BLaER1 (cell line): ENCODE measurements around the gene RPGRIP1.
"Not testable (repeated sequence)": the region's sequence is repeated elsewhere in the genome, so short reads cannot be mapped to it uniquely, and the experiment has no call there.

Source experiments
- H3K27ac ChIP-seq: shearing (Covaris generic); formaldehyde crosslinking; 2 replicates; pipeline ENCODE4 v1.8.1; 2022
- H3K27me3 ChIP-seq: shearing (Covaris generic); formaldehyde crosslinking; 2 replicates; pipeline ENCODE4 v1.8.1; 2022
- H3K36me3 ChIP-seq: shearing (Covaris generic); formaldehyde crosslinking; 2 replicates; pipeline ENCODE4 v1.8.1; 2022
- H3K4me1 ChIP-seq: shearing (Covaris generic); formaldehyde crosslinking; 2 replicates; pipeline ENCODE4 v1.8.1; 2022
- H3K4me2 ChIP-seq: shearing (Covaris generic); formaldehyde crosslinking; 2 replicates; pipeline ENCODE4 v1.8.1; 2022
- H3K4me3 ChIP-seq: shearing (Covaris generic); formaldehyde crosslinking; 2 replicates; pipeline ENCODE4 v1.8.1; 2022
- H3K9ac ChIP-seq: shearing (Covaris generic); formaldehyde crosslinking; 2 replicates; pipeline ENCODE4 v1.8.1; 2022
- H3K9me3 ChIP-seq: shearing (Covaris generic); formaldehyde crosslinking; 2 replicates; pipeline ENCODE4 v1.8.1; 2022
- H4K20me1 ChIP-seq: shearing (Covaris generic); formaldehyde crosslinking; 2 replicates; pipeline ENCODE4 v1.8.1; 2022
- Cebpa-rat ChIP-seq: shearing (Covaris generic); IDR thresholded peaks from 2 replicates; pipeline ENCODE4 v1.8.1; 2022

The RPGRIP1 gene

DNA sequence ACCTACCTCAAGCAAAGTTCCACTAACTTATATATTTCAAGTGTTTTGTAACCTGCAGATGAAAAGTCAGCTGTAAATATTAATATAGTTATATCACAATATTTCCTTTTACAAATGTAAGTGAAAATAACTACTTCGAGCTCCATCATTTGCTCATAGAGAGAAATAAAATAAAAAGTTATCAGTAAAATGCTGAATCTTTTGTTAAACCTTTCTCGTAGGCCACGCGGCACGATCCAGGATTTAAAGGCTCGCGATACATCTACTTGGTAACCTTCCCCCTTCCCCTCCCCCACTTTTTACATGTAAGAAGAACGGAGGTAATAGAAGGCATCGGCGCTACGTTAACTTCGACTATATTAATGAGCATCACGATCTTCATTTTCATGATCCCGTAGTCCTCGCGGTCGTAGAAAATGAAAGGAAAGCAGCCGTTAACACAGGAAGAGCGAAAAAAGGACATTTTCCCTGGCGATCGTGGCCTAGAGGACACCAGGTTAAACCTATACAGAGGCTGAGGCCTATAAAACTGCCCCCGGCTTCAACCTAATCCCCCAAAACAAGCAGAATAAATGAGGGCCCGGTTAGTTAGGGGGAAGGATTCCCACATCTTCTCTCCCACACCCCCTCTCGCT lies 11.1 kb upstream of the RPGRIP1 start:
- H3K36me3 ChIP-seq, result peaks cover 45% of the 10 kb centered on the region
- peaks cover 54% of the 10 kb centered on the region for H4K20me1 ChIP-seq
- peak overlapping the region; percentile 81 for H3K4me2 ChIP-seq

DNA sequence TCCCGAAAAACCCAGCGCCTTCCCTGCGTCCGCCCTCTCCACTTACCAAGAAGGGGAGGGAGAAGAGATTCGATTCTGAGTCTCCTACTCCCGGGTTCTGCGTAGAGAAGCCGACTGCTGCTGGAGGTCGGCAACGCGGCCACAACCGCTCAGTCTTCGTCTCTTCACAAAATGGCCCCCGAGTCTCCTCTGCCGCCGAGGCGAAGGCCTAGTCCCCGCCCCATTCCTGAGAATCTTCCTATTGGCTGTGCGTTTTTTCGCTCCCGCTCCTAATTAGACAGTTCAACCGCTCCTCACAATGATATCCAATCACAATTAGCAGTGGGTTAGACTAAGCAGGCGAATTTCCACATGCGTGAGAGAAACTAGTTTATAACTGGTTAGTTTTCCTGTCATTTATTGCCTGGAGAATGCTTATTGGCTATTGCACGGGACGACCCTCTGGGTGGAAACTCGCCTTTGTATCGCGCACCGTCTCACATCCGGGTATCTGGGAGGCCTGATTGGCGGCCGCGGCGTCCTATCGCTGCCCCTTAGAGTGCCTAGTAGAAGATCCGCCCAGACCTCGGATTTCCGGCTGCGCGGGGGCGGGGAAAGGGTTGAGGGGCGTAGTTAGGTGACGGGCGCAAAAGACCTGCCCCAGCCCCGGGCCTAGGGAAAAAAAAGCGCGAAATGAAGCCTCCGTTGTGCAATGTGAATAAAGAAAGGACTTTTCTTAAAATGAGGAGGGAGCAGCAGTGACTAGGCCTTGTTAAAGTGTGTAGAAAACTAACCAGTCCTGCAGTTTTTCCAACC lies 10.4 kb upstream of the RPGRIP1 start, which contains the start of gene HNRNPC:
Gene HNRNPC (minus strand): TSS at position 191 of the 795 bp plus-strand sequence. CDS start 35,249 bp downstream, outside the sequence.
- H3K4me1 ChIP-seq, result peaks cover 31% of the 10 kb centered on the region
- peaks cover 40% of the 10 kb centered on the region for H3K36me3 ChIP-seq
- TF ChIP-seq Cebpa-rat, result peak; percentile 70
- peak within 1 kb of the TSS; percentile 81 for H3K4me2 ChIP-seq
- H3K27me3 ChIP-seq, result no peaks in the 10 kb centered on the region
- peak within 1 kb of the TSS; percentile 97 for H3K27ac ChIP-seq
- peaks cover 47% of the 10 kb centered on the region for H4K20me1 ChIP-seq
- H3K4me3 ChIP-seq, result peak within 1 kb of the TSS; percentile 87
- peak within 1 kb of the TSS; percentile 99 for H3K9ac ChIP-seq
- no peaks in the 10 kb centered on the region for H3K9me3 ChIP-seq

More for the DNA sequence above, 11.1 kb upstream of the RPGRIP1 start:
- Histone ChIP-seq H3K4me1 (peaks cover 38% of the 10 kb centered on the region), H3K27me3 (no peaks in the 10 kb centered on the region), H3K4me3 (peak overlapping the region; percentile 87), H3K27ac (peak overlapping the region; percentile 97), H3K9ac (peak overlapping the region; percentile 99), H3K9me3 (no peaks in the 10 kb centered on the region)
- TF ChIP-seq Cebpa-rat, result no peak

DNA sequence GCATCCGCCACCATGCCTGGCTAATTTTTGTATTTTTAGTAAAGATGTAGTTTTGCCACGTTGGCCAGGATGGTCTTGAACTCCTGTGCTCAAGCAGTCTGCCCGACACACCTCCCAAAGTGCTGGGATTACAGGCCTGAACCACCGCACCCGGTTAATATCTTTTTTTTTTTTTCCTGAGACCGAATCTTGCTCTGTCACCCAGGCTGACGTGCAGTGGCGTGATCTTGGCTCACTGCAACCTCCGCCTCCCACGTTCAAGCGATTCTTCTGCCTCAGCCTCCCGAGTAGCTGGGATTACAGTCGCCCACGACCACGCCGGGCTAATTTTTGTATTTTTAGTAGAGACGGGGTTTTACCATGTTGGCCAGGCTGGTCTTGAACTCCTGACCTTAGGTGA lies 7.2 kb upstream of the RPGRIP1 start:
- H3K9me3 ChIP-seq, H3K9ac ChIP-seq, H3K4me3 ChIP-seq, H3K27ac ChIP-seq, H3K36me3 ChIP-seq, H3K27me3 ChIP-seq, H3K4me2 ChIP-seq: not testable (repeated sequence)
- peaks cover 39% of the 10 kb centered on the region for H3K4me1 ChIP-seq
- peaks cover 15% of the 10 kb centered on the region for H4K20me1 ChIP-seq

DNA sequence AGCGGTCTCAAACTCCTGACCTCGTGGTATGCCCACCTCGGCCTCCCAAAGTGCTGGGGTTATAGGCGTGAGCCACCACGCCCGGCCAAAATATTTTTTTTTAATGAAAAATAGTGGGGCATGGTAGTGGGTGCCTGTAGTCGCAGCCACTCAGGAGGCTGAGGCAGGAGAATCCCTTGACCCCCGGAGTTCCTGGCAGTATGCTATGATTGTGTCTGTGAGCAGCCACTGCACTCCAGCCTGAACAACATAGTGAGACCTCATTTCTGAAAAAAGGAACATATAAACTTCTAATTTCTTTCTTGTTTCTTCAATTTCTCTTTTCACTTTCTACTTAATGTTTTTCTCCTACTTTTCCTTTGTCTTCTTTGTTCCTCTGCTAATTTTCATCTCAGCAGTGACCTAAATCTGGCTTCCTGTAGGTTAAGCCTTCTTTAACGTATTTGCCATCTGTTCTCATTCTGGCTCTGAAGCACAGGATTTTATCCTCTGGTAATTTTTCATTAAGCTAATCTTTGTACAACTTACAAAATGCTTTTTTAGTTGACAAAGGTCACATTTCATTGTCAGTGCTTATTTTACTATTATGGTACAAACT lies 4.5 kb upstream of the RPGRIP1 start:
- no peak overlapping the region for H3K4me3 ChIP-seq
- H3K27ac ChIP-seq, result peak overlapping the region; percentile 77
- no peaks in the 10 kb centered on the region for H3K36me3 ChIP-seq
- no peaks in the 10 kb centered on the region for H3K9me3 ChIP-seq
- peaks cover 34% of the 10 kb centered on the region for H3K4me1 ChIP-seq
- peak overlapping the region; percentile 51 for H3K4me2 ChIP-seq
- TF ChIP-seq Cebpa-rat, result no peak
- H3K27me3 ChIP-seq, result no peaks in the 10 kb centered on the region
- H4K20me1 ChIP-seq, result no peaks in the 10 kb centered on the region
- H3K9ac ChIP-seq, result peak overlapping the region; percentile 54

DNA sequence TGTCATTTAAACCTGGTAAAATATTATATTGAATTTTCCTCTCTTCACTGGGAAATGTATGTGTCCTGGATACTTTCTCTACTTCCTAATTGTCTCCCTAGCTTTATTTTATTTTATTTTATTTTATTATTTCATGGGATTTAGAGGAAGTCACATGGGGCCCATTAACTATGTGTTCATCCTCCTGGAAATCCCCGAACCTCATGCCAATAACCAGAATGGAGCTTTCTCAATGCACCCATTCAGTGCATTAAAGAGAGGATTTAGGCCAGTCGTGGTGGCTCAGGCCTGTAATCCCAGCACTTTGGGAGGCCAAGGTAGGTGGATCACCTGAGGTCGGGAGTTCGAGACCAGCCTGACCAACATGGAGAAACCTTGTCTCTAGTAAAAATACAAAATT lies 1.3 kb upstream of the RPGRIP1 start:
- peaks cover 31% of the 10 kb centered on the region for H3K4me1 ChIP-seq
- H3K4me3 ChIP-seq, result no peak overlapping the region
- no peak for TF ChIP-seq Cebpa-rat
- no peaks in the 10 kb centered on the region for H4K20me1 ChIP-seq
- no peaks in the 10 kb centered on the region for H3K27me3 ChIP-seq
- no peak overlapping the region for H3K27ac ChIP-seq
- H3K36me3 ChIP-seq, result no peaks in the 10 kb centered on the region
- H3K4me2 ChIP-seq, result no peak overlapping the region
- H3K9me3 ChIP-seq, result no peaks in the 10 kb centered on the region
- H3K9ac ChIP-seq, result no peak overlapping the region

DNA sequence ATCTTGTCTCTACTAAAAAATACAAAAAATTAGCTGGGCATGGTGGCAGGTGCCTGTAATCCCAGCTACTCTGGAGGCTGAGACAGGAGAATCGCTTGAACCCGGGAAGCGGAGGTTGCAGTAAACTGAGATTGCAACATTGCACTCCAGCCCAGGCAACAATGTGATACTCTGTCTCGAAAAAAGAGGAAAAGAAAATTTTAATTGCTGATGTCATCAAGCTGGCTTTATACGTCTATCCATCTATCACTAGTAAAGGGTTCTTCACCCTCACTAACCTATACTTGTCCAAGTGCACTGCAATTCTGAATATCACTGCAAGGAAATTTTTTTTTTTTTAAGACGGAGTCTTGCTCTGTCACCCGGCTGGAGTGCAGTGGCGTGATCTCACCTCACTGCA lies 2.0 kb downstream of the RPGRIP1 start:
- H3K36me3 ChIP-seq, H3K4me3 ChIP-seq, H4K20me1 ChIP-seq, H3K4me1 ChIP-seq, H3K4me2 ChIP-seq, H3K27me3 ChIP-seq, H3K9me3 ChIP-seq, H3K9ac ChIP-seq, H3K27ac ChIP-seq: not testable (repeated sequence)

DNA sequence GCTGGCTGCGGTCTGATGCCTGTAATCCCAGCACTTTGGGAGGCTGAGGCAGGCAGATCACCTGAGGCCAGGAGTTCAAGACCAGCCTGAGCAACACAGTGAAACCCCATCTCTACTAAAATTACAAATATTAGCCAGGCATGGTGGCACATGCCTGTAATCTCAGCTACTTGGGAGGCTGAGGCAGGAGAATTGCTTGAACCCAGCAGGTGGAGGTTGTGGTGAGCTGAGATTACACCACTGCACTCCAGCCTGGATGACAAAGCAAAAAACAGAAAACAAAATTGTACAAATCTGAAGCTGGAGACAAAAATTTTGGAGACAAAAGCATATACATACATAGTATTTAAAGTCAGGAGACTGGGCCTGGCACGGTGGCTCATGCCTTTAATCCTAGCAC lies 6.6 kb downstream of the RPGRIP1 start:
- H3K9me3 ChIP-seq, H3K4me3 ChIP-seq, H3K27ac ChIP-seq, H3K27me3 ChIP-seq, H3K4me2 ChIP-seq, H3K9ac ChIP-seq, H3K36me3 ChIP-seq, H4K20me1 ChIP-seq: not testable (repeated sequence)
- peaks cover 16% of the 10 kb centered on the region for H3K4me1 ChIP-seq

DNA sequence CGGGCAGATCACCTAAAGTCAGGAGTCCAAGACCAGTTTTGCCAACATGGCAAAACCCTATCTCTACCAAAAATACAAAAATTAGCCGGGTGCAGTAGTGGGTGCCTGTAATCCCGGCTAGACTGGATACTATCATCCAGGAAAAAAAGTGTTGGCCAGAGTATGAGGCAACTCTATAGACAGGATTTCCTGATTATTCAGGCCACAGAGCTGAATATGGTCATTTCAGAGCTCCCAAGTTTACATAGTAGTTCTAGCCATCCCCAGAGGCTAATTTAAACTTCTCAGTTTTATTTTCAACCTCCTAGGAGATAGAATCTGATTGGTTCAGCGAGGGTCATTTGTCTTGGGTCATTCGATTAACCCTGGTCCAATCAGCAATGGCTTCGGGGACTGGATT lies 7.3 kb downstream of the RPGRIP1 start:
- peaks cover 16% of the 10 kb centered on the region for H3K4me1 ChIP-seq
- H3K4me2 ChIP-seq, result no peak overlapping the region
- no peak overlapping the region for H3K9ac ChIP-seq
- no peaks in the 10 kb centered on the region for H4K20me1 ChIP-seq
- H3K9me3 ChIP-seq, result no peaks in the 10 kb centered on the region
- H3K36me3 ChIP-seq, result no peaks in the 10 kb centered on the region
- no peaks in the 10 kb centered on the region for H3K27me3 ChIP-seq
- no peak overlapping the region for H3K27ac ChIP-seq
- H3K4me3 ChIP-seq, result no peak overlapping the region
- TF ChIP-seq Cebpa-rat, result no peak

DNA sequence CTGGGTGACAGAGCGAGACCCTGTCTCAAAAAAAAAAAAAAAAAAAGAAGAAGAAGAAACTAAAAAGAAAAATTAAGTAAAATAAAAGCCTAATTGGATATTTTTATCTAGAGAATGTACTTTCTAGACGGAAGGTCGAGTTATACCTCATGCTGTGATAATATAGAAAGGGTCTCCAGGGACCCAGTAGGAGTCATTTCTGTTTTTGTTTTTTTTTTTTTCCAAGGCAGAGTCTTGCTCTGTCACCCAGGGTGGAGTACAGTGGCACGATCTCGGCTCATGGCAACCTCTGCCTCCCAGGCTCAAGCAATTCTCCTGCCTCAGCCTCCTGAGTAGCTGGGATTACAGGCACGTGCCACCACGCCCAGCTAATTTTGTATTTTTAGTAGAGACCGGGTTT lies 14.1 kb downstream of the RPGRIP1 start:
- not testable (repeated sequence) for H3K4me3 ChIP-seq, H3K27me3 ChIP-seq, H3K9me3 ChIP-seq, H3K4me1 ChIP-seq, H3K27ac ChIP-seq, H3K9ac ChIP-seq, H3K4me2 ChIP-seq, H4K20me1 ChIP-seq, H3K36me3 ChIP-seq

DNA sequence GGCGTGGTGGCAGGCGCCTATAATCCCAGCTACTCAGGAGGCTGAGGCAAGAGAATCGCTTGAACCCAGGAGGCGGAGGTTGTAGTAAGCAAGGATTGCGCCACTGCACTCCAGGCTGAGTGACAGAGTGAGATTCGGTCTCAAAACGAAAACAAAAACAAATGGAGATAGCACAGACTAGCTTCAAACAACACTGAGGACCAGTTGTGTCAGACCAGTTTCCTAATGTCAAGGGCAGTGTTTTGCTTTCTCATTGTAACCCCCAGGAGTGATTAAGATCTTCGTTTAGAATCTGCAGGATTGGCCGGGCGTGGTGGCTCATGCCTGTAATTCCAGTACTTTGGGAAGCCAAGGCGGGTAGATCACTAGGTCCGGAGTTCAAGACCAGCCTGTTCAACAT lies 18.5 kb downstream of the RPGRIP1 start:
- H4K20me1 ChIP-seq, result no peaks in the 10 kb centered on the region
- H3K9me3 ChIP-seq, result no peaks in the 10 kb centered on the region
- H3K4me1 ChIP-seq, result peaks cover 21% of the 10 kb centered on the region
- no peak overlapping the region for H3K9ac ChIP-seq
- no peak for TF ChIP-seq Cebpa-rat
- H3K36me3 ChIP-seq, result no peaks in the 10 kb centered on the region
- no peak overlapping the region for H3K27ac ChIP-seq
- no peaks in the 10 kb centered on the region for H3K27me3 ChIP-seq
- H3K4me2 ChIP-seq, result no peak overlapping the region
- H3K4me3 ChIP-seq, result no peak overlapping the region
